Stimulated activated CD8-positive, alpha-beta memory T cell treated with anti-CD3 and anti-CD28 coated beads, Interleukin-4, amount 100 ng/mL, for 4 hours (primary cell): ENCODE measurements around the gene SNRPN.
"Not testable (repeated sequence)": the region's sequence is repeated elsewhere in the genome, so short reads cannot be mapped to it uniquely, and the experiment has no call there.

Source experiments
- DNase-seq, 2 donors: peaks; one replicate each; pipeline ENCODE4 v3.0.0-alpha.2; 2020; ENCODE audit warnings: low read depth in 2 of 2, low spot score in 1 of 2

Gene SNRPN

DNA sequence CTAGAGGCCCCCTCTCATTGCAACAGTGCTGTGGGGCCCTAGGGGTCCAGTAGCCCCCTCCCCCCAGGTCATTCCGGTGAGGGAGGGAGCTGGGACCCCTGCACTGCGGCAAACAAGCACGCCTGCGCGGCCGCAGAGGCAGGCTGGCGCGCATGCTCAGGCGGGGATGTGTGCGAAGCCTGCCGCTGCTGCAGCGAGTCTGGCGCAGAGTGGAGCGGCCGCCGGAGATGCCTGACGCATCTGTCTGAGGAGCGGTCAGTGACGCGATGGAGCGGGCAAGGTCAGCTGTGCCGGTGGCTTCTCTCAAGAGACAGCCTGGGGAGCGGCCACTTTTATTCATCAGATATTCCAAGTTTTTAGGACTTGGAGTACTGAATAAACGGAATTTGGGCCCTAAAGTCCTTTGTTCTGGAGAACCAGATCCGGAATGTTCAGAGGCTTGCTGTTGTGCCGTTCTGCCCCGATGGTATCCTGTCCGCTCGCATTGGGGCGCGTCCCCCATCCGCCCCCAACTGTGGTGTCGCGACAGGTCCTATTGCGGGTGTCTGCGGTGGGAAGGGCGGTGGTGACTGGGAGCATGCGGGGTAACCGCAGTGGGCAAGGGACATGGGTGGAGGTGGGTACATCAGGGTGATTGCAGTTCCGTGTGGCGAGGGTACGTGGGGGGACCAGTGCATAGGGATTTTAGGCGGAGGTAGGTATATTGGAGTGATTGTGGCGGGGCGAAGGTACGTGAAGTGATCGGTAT, at the start of gene SNRPN, which contains the start of gene SNURF:
Gene SNRPN (plus strand): TSS at position 205 of the 748 bp plus-strand sequence. CDS start 19,467 bp downstream, outside the sequence.
Gene SNURF (plus strand): TSS at position 205 of the 748 bp plus-strand sequence. CDS start 62 bp downstream, at position 267.
- DNase-seq: no peak

- no peak for DNase-seq
Measured at GRCh38 chr15:24916305-24917009, 38.3 kb upstream of the SNRPN start.

DNA sequence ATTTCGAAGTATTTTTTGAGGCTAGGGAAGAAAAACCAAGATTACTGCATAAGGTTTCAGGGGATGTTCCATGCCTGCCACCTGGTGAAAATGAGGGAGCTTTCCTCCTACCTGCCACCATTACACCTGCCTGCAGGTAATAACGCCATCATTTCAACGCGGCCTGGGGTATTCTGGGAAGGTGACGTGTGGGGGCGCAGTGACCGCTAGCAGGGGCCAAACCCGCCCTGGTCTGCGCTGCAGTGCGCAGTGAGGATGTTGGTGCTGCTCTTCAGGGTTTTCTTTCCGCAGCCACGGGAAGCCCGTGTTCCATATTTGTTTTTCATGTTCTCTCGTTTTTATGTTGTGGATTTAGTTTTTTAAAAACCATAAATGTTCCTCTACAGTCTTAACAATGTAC, 37.4 kb upstream of the SNRPN start:
- DNase-seq: no peak

DNA sequence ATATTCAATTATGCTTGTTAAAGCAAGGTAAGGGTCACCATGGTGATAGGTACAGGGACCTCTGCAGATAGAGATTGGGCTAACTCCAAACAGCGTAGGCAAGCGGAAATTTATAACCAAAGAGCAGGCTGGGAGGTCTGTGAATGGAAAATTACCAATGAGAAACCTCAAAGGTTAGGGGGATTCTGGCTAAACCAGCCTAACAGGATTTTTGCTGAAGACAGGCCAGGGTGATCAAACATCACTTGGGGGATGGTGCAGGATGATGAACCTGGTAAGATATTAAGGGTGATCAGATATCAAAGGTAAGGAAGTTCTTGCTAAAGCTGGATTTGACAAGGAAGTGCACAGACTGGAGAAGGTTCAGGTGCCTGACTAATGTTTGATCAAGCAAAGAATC, 35.3 kb upstream of the SNRPN start:
- no peak for DNase-seq

GRCh38 chr15:24922781-24923180, 32.0 kb upstream of the SNRPN start:
- DNase-seq: not testable (repeated sequence)

DNA sequence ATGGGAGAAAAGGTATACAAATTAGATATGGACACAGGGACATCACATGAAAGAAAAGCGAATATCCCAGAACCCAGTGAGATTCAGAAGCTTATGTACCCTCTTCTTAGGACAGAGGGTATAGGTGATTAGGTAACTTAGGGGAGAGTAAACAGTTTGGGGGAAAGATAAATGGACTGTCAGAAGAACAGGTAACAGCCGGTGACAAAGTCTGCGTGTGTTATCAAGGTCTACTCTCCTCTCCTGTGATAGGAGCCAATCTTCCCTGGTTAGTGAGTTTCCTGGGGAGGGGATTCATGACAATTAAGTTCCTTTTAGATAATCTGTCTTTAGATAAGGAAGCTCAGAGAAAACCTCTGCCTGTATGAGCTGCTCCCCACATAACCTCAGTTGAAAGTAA, 30.6 kb upstream of the SNRPN start:
- no peak for DNase-seq

GRCh38 chr15:24924621-24925020, 30.2 kb upstream of the SNRPN start:
- DNase-seq: no peak

- not testable (repeated sequence) for DNase-seq
Measured at GRCh38 chr15:24931874-24932732, 22.7 kb upstream of the SNRPN start.

- DNase-seq: no peak
Measured at GRCh38 chr15:24933716-24934115, 21.1 kb upstream of the SNRPN start.

DNA sequence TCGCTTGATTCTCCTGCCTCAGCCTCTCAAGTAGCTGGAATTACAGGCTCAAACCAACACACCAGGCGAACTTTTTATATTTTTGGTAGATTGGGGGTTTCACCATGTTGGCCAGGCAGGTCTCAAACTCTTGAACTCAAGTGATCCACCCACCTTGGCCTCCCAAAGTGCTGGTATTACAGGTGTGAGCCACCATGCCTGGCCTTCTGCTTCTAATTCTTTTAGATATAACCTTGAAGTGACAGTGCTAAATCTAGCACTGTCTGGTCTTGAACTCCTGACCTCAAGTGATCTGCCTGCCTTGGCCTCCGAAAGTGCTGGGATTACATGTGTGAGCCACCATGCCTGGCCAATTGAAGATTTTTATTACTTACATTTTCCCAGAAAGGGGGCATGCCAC, 16.6 kb upstream of the SNRPN start:
- not testable (repeated sequence) for DNase-seq

GRCh38 chr15:24940236-24940635, 14.6 kb upstream of the SNRPN start:
- no peak for DNase-seq

- no peak for DNase-seq
Measured at GRCh38 chr15:24943361-24943760, 11.4 kb upstream of the SNRPN start.

DNA sequence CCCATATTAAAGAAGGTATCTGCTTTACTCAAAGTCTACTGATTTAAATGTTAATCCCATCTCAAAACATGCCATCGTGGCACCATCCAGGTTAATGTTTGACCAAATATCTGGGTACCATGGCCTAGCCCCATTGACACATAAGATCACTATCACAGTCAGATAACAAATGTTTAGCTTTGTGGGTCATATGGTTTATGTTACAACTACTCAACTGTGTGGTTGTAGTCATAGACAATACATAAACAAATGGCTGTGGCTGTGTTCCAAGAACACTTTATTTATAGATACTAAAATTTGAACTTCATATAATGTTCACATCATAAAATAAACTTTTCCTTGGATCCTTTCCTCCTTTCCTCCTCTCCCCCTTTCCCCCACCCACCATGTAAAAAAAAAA, 9.8 kb upstream of the SNRPN start:
- no peak for DNase-seq

GRCh38 chr15:24945711-24946110, 9.1 kb upstream of the SNRPN start:
- no peak for DNase-seq

DNA sequence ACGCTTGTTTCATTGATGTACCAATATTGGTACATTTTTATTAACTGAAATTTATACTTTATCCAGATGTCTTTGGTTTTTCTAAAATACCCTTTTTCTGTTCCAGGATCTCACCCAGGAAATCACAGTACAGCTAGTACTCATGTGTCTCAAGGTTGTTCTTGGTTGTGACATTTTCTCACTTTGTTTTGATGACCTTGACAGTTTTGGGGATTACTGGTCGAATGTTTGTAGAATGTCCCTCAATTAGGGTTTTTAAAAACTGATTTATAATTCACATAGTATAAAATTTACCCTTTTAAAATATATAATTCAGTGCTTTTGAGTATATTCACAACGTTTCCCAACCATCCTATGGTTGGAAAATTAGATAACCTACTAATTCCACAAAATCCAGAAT, 6.3 kb upstream of the SNRPN start:
- no peak for DNase-seq

GRCh38 chr15:24955531-24955921, 739 bp downstream of the SNRPN start:
- no peak for DNase-seq

GRCh38 chr15:24956111-24956838, 1.5 kb downstream of the SNRPN start:
- DNase-seq: peak in 1 of 2 donors; percentile 28

- no peak for DNase-seq
Measured at GRCh38 chr15:24957691-24958090, 2.9 kb downstream of the SNRPN start.

DNA sequence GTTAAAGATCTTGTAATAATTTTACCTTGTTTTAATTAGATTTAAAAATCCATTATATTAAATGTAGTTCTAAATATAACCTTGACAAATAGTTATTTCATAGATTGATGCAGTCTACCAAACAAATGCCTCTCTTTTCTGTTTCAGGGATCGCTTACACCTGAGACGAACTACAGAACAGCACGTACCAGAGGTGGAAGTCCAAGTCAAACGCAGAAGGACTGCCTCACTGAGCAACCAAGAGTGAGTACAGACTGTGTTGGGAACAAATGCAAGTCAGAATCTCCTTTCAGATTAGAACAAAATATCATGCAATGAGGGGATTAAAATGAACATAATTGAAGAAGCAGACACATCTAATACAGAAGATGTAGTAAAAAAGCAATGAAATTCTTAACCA, 7.2 kb downstream of the SNRPN start:
- no peak for DNase-seq

- no peak for DNase-seq
Measured at GRCh38 chr15:24962880-24963279, 8.1 kb downstream of the SNRPN start.
